ENCODE results near the gene SPIRE2. TPM values are rescaled to one million over a fixed set of nuclear protein-coding genes. Genes with fewer than 3 reads are reported as not detected.

The SPIRE2 gene
- total and polyA plus RNA-seq, 2 of the 13 experiments (the other 11 are each of a cell fraction or from before 2014, with no cell fraction given), result 13.3 to 37.5 TPM

DNA sequence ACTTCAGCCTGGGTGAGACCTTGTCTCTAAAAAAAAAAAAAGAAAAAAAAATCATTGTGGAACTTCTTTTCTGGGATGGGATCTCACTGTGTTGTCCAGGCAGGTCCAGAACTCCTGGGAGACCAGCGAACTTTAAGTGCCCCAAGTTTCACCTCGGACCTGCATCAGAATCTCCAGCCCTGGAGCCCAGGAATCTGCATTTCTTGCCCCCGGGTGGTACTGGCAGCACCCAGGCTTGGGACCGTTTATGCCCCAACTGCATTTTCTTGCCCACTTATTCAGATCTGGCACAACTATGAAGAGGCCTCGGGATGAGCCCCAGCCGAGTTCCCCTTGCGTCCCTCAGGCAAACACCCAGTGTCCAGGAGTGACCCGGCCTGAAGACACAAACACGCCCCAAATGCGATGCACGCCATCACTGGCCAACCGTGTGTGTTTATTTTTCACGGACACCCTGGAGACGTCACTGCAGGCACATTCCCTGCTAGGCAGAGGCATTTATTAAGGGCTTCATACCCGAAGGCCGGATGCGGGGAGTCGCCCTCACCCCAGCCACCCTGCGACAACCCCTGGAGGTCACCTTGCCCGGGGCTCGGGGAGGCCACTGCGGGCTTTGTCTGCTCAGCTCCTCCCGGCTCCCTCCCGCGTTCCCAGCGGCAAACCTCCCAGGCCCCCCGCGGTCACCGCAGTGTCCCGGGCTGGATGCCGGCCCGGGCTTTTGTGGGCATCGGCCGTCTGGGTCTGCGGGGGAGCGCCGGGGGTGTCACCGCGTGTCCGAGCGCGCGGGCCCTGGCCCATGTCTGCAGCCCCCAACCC lies 684 bp upstream of the SPIRE2 start (continued):
- TF ChIP-seq ZNF207 (IDR thresholded peaks at IDR 0.05; ENCODE audit: borderline replicate concordance), result no peak
- peak; percentile 52; the same call in 1 of the 2 replicates for TF ChIP-seq ZNF12 (CRISPR knock-in tag; IDR thresholded peaks at IDR 0.05)
- TF ChIP-seq PAF1 (CRISPR knock-in tag; IDR thresholded peaks at IDR 0.05), result no peak
- TF ChIP-seq TBP (CRISPR knock-in tag; IDR thresholded peaks at IDR 0.05), result no peak; the same call in 1 of the 2 replicates
- TF ChIP-seq, protein P1, sequence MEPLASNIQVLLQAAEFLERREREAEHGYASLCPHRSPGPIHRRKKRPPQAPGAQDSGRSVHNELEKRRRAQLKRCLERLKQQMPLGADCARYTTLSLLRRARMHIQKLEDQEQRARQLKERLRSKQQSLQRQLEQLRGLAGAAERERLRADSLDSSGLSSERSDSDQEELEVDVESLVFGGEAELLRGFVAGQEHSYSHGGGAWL (CRISPR knock-in tag; IDR thresholded peaks at IDR 0.05), result no peak; the same call in none of the 2 replicates
- TF ChIP-seq ZNF136 (CRISPR knock-in tag; IDR thresholded peaks at IDR 0.05; ENCODE audit: low read depth), result no peak
- TF ChIP-seq ZNF44 (CRISPR knock-in tag; IDR thresholded peaks at IDR 0.05), result no peak
- TF ChIP-seq, protein P2, sequence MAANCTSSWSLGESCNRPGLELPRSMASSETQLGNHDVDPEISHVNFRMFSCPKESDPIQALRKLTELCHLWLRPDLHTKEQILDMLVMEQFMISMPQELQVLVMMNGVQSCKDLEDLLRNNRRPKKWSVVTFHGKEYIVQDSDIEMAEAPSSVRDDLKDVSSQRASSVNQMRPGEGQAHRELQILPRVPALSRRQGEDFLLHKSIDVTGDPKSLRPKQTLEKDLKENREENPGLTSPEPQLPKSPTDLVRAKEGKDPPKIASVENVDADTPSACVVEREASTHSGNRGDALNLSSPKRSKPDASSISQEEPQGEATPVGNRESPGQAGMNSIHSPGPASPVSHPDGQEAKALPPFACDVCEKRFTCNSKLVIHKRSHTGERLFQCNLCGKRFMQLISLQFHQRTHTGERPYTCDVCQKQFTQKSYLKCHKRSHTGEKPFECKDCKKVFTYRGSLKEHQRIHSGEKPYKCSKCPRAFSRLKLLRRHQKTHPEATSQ (CRISPR knock-in tag; IDR thresholded peaks at IDR 0.05; ENCODE audit: borderline replicate concordance), result no peak
- peak; percentile 75 for TF ChIP-seq HDAC1 (CRISPR knock-in tag; IDR thresholded peaks at IDR 0.05)
- TF ChIP-seq KMT2A (CRISPR knock-in tag; IDR thresholded peaks at IDR 0.05), result no peak
- no peak for TF ChIP-seq FOXM1 (CRISPR knock-in tag; IDR thresholded peaks at IDR 0.05)
- no peak for TF ChIP-seq KDM5A (IDR thresholded peaks at IDR 0.05; ENCODE audit: borderline replicate concordance, low read length)
- TF ChIP-seq, protein P3, sequence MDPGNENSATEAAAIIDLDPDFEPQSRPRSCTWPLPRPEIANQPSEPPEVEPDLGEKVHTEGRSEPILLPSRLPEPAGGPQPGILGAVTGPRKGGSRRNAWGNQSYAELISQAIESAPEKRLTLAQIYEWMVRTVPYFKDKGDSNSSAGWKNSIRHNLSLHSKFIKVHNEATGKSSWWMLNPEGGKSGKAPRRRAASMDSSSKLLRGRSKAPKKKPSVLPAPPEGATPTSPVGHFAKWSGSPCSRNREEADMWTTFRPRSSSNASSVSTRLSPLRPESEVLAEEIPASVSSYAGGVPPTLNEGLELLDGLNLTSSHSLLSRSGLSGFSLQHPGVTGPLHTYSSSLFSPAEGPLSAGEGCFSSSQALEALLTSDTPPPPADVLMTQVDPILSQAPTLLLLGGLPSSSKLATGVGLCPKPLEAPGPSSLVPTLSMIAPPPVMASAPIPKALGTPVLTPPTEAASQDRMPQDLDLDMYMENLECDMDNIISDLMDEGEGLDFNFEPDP (CRISPR knock-in tag; conservative IDR thresholded peaks at IDR 0.05), result no peak
- TF ChIP-seq, protein P4, sequence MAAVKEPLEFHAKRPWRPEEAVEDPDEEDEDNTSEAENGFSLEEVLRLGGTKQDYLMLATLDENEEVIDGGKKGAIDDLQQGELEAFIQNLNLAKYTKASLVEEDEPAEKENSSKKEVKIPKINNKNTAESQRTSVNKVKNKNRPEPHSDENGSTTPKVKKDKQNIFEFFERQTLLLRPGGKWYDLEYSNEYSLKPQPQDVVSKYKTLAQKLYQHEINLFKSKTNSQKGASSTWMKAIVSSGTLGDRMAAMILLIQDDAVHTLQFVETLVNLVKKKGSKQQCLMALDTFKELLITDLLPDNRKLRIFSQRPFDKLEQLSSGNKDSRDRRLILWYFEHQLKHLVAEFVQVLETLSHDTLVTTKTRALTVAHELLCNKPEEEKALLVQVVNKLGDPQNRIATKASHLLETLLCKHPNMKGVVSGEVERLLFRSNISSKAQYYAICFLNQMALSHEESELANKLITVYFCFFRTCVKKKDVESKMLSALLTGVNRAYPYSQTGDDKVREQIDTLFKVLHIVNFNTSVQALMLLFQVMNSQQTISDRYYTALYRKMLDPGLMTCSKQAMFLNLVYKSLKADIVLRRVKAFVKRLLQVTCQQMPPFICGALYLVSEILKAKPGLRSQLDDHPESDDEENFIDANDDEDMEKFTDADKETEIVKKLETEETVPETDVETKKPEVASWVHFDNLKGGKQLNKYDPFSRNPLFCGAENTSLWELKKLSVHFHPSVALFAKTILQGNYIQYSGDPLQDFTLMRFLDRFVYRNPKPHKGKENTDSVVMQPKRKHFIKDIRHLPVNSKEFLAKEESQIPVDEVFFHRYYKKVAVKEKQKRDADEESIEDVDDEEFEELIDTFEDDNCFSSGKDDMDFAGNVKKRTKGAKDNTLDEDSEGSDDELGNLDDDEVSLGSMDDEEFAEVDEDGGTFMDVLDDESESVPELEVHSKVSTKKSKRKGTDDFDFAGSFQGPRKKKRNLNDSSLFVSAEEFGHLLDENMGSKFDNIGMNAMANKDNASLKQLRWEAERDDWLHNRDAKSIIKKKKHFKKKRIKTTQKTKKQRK (IDR thresholded peaks at IDR 0.05; ENCODE audit: low read length), result no peak
- TF ChIP-seq, protein P5, sequence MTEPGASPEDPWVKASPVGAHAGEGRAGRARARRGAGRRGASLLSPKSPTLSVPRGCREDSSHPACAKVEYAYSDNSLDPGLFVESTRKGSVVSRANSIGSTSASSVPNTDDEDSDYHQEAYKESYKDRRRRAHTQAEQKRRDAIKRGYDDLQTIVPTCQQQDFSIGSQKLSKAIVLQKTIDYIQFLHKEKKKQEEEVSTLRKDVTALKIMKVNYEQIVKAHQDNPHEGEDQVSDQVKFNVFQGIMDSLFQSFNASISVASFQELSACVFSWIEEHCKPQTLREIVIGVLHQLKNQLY (CRISPR knock-in tag; IDR thresholded peaks at IDR 0.05), result no peak
- TF ChIP-seq ZBTB20 (CRISPR knock-in tag; IDR thresholded peaks at IDR 0.05; ENCODE audit: borderline replicate concordance, low read depth), result no peak
- TF ChIP-seq ZNF670 (CRISPR knock-in tag; IDR thresholded peaks at IDR 0.05; ENCODE audit: borderline replicate concordance), result peak; percentile 37; the same call in 1 of the 2 replicates
- TF ChIP-seq, protein P6, sequence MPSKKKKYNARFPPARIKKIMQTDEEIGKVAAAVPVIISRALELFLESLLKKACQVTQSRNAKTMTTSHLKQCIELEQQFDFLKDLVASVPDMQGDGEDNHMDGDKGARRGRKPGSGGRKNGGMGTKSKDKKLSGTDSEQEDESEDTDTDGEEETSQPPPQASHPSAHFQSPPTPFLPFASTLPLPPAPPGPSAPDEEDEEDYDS (CRISPR knock-in tag; IDR thresholded peaks at IDR 0.05), result peak; percentile 38; the same call in 1 of the 2 replicates
- peak; percentile 91; the same call in 1 of the 2 replicates for TF ChIP-seq AKAP8 (CRISPR knock-in tag; IDR thresholded peaks at IDR 0.05)
- 0 out of 2 replicates have a peak, but pooled peaks have one; percentile 34 for TF ChIP-seq RCOR2 (CRISPR knock-in tag; IDR thresholded peaks at IDR 0.05)
- TF ChIP-seq HDAC6 (IDR thresholded peaks at IDR 0.05; ENCODE audit: low read depth, low read length), result no peak
- peak; percentile 76 for TF ChIP-seq ZMYM3 (CRISPR knock-in tag; IDR thresholded peaks at IDR 0.05)
- no peak for TF ChIP-seq NCOA5 (CRISPR knock-in tag; IDR thresholded peaks at IDR 0.05)

All from HepG2 (cell line).